Pulmonary artery endothelial cell (primary cell): ENCODE results near the gene HOXD13. TPM values are rescaled to one million over a fixed set of nuclear protein-coding genes. Genes with fewer than 3 reads are reported as not detected.

Experiments
- DNase-seq: peaks from one replicate; pipeline ENCODE4 v3.0.0-alpha.2; 2011; ENCODE audit warnings: low read depth, low spot score
- total RNA-seq: library from RNA; depleted of rRNA; stranded (reverse); fragments of >200 nt; gene quantifications from 2 replicates; pipeline ENCODE4 v1.2.3, GENCODE V29; 2014

The HOXD13 gene
- total RNA-seq, 1 donor from 2014 or later, result not detected

DNA sequence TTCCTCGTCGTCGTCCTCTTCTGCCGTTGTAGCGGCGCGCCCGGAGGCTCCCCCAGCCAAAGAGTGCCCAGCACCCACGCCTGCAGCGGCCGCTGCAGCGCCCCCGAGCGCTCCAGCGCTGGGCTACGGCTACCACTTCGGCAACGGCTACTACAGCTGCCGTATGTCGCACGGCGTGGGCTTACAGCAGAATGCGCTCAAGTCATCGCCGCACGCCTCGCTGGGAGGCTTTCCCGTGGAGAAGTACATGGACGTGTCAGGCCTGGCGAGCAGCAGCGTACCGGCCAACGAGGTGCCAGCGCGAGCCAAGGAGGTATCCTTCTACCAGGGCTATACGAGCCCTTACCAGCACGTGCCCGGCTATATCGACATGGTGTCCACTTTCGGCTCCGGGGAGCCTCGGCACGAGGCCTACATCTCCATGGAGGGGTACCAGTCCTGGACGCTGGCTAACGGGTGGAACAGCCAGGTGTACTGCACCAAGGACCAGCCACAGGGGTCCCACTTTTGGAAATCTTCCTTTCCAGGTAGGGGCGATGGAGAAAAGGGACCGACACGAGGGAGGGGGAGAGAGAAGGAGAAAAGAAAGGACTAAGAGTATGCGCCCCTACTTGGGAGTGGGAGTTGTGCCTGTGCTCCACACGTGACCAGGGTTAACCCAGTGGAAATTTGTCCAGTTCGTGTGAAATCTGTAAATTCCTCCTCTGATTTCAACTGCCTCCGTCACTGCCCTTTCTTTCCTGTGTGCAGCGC, 800 bp downstream of the HOXD13 start:
- no peak for DNase-seq

- DNase-seq, result no peak
Observed at GRCh38 chr2:176093898-176094249, 1.4 kb downstream of the HOXD13 start.

- no peak for DNase-seq
Observed at GRCh38 chr2:176094349-176094748, 1.8 kb downstream of the HOXD13 start.

DNA sequence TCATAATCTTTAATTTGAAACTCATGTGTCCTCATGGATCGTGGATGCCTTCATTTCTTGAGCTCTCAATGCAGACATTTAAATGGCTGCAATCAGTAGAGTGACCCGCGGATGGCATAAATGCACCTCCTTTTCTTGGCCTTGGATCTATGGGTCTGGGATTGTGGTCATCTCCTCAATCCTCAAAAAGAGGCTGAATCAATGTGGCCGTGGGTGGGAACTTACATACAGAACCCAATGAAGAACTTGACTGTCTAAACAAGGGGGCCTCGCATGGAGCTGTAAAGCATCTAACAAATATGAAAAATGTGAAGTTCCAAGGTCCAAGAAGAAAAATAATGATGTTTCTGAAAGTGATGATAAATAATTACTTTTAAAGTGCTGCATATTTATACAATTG, 2.9 kb downstream of the HOXD13 start:
- no peak for DNase-seq

DNA sequence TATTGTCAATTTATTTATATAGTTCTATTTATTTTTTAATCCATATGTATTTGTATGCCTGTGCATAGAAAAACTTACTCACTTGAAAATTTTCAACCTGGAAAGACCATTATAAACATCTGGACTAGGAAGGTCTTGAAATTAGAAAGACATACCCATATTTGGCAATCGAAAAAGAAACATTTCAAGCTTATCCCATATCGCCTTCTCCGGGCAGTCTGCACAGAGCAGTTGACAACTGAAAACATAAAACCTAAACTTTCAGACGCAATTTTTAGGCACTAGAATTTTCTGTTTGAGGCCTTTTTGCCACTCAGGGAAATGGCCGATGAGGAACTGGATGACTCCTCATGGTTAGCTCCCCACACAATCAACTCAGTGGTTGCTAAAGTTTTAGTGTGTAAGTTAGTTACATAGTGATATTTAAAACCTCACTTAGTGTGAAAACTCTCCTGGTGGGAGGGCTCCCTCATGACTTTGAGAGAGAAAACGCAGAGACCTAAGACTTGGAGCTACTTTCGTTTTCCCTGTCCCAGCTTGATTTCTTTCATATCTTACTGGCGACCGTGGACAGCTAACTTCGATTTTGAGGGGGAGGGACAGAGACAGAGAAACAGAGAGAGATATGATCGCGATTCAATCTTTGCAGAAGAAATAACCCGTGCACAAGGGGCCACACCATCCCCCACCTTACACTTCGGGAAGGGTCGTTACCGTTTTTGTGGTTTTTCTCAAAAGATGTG, 3.9 kb downstream of the HOXD13 start:
- DNase-seq, result no peak

DNA sequence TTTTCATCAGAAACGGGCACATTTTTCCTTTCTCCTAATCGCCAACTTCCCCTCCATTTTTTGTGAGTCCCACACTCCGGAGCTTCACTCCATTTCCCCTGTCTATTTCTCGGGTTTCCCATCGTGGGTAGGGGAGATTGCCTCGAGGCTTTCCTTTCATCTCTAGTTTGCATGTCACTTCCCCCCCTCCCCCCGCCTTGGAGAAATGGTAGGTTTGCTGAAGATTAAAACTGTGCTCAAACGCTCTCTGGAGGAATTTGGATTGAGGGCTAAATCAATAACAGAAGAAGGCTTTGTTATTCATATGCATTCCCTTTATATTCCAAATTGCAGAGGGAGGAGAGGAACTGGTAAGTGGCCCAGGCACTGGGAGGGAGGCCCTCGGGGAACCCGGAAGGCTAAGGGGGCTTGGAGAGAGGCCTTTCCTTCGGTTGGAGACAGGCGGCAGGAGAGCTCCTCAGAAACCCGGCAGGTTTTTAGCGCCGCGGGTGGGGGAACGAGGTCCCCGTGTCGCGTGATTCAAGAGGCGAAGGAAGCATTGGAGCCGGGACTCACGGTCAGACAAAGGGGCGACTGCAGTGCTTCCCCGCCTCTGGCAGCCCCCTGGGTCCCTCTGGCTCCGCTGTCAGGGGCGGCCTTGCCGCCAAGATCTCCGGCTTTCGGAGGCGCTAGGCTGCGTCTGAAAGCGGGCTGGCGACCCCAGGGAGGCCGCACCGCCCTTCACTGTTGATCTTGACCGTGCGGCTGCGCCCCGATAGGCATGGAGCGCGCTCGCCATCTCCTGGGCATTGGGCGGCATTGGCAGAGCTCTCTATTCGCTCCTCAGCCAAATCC, 4.7 kb downstream of the HOXD13 start:
- peak; percentile 17 for DNase-seq

DNA sequence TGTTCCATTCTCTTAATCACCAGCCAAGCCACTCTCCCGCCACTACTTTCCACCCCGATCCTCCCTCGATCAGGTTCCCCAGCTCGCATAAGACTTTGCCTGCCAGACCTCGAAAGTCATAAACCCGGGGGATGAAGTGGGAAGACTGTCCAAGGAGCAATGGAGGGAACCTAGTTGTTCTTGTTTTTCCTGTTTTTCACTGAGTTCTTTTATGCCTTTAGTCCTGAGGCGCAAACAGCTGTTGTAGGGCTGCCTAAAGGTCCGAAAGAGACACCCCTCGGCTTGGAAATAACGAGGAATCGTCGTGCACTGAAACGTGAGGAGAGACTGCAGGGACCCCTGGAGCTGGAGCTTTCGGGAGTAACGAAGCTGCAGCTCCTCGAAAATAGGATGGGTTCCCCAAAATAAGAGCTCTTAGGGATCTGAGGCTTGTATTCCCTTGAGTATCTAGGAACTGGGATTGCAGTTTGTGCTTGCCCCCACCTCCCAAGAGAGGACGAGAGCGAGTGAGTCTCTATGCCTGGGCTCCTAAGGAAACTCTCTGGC, 5.4 kb downstream of the HOXD13 start:
- no peak for DNase-seq

DNA sequence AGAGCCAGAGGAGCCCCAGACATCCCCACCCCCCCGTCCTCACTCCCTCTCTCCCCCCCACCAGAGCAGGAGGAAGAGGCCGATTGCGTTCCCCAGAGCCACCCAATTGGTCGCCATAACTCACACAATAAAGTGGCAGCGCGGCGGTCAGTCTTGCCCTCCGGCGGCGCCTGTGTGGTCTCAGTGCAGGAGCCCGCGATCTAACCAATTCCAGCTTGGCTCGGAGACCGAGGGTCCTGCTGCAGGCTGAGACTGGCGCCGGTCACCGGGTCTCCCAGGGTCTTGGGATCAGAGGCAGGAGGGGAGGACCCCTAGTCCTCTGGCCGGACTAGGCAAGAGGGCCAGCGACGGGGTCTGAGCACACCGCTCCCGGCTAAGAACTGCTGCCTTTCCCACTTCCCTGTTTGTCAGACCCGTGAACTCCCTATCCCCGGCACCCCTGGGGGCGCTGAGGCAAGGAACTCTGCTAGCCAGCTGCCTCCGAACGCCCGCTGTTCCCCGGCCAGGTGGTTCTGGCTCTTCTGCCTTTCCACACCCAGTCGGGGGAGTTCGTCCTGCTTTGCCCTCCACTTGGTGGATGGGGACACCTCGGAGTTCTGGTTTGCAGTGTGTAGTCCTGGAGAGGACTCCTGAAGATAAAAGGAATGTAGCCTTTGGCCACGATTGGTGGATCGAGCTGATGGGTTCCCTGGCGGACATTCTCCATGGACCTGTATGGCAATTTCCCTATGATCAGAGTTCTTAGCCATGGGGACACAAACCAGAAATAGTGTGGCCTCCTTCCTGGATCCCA, 6.0 kb downstream of the HOXD13 start:
- DNase-seq, result no peak

DNA sequence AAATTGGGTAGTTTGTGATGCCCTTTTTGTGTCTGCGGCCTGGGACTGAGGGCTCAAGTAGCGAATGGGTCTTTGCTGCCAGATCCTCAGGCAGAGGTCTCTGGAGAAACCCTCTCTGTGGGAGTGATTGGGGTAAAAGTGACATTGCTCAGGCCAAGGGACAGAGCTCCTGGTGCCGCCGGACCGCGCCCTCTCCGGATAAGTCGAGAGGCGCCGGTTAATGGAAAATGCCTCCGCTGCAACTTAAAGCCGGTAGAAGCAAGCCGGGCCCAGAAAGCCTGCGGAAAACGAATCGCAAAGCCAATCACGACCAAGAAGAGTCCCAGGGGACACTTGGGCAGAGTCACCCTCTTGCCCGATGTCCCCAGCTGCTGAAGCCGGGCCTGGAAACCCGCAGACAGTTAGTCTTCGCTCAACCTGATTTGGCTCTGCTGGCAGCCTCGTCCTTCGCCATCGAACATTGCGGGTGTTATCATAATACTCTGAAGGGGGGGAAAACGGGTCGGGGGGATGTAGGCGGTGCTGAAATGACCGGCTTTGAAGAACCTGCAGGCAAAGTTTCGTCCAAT, 6.7 kb downstream of the HOXD13 start:
- no peak for DNase-seq

DNA sequence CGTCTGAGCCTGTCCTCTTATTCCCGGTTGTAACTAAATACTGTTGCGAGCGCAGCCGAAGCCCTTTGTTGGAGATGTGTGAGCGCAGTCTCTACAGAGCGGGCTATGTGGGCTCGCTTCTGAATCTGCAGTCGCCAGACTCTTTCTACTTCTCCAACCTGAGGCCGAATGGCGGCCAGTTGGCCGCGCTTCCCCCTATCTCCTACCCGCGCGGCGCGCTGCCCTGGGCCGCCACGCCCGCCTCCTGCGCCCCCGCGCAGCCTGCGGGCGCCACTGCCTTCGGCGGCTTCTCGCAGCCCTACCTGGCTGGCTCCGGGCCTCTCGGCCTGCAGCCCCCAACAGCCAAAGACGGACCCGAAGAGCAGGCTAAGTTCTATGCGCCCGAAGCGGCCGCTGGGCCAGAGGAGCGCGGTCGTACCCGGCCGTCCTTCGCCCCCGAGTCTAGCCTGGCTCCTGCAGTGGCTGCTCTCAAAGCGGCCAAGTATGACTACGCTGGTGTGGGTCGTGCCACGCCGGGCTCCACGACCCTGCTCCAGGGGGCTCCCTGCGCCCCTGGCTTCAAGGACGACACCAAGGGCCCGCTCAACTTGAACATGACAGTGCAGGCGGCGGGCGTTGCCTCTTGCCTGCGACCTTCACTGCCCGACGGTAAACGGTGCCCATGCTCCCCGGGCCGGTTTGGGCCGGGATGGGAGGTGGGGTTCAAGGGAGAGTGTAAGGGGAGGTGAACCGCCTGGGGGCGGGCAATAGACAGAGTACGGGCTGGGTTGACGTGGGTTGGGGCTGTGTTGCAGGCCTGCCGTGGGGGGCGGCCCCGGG, 7.4 kb downstream of the HOXD13 start, which contains the start of gene HOXD12:
TSS of gene HOXD12 (plus strand) at position 68 of the 819 bp plus-strand sequence. CDS start at position 75, 7 bp downstream.
- no peak for DNase-seq

DNA sequence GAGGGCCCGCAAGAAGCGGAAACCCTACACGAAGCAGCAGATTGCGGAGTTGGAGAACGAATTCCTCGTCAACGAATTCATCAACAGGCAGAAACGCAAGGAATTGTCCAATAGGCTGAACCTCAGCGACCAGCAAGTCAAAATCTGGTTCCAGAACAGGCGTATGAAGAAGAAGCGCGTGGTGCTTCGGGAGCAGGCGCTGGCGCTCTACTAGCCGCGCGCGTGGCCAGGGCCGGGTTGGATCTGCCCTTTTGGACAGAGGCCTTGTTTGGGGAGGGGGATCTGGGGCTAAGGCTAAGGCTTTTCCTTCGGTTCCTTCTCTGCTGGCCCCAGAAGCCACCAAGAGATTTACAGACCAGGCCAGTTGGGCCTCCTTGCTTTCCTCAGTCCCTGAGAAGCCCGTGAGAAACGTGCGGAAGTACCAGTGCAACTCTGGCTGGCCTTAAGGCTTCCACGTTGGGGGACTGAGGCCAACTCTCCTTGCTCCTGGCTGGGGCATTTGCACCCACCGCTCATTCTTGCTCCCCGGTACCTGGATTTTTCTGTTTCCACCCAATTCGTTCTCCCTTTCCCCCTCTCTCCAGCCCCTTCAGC, 8.1 kb downstream of the HOXD13 start:
- DNase-seq, result no peak

GRCh38 chr2:176101216-176101830, 8.8 kb downstream of the HOXD13 start:
- no peak for DNase-seq

GRCh38 chr2:176101842-176102241, 9.3 kb downstream of the HOXD13 start:
- no peak for DNase-seq

GRCh38 chr2:176102309-176102866, 9.9 kb downstream of the HOXD13 start:
- DNase-seq, result no peak

GRCh38 chr2:176103194-176103593, 10.7 kb downstream of the HOXD13 start:
- DNase-seq, result no peak

DNA sequence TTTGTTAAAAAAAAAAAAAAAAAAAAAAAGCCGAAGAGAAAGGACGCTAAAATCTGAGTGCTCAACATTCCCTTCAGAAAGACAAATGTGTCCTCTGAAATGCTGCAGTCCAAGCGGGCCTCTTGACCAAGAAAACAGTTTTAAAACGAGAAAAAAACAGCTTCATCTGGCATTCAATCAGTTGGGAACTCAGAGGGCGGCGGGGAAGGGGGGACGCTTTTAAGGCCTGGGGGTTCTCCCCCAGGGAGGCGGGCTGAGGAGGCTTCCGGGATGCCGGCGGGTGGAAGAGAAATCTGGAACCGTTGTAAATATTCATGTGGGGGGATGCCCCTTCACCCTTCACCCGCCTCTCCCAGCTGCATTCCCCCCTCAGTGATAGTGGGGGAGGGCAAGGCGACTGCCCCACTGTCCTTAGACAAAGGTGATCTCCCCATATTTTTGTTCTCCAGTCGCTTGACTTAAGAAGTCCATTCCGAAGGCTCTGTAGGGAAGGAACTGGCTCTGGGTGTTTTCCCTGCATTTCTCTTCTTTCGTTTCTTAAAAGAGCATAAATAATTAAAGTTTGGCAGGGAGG, 11.3 kb downstream of the HOXD13 start:
- DNase-seq, result no peak

- DNase-seq, result no peak
Observed at GRCh38 chr2:176104316-176105077, 12.0 kb downstream of the HOXD13 start.
